Tibial artery (tissue), 4 donors: ENCODE results near the gene COX7A1.
A peak's percentile ranks its signal among the peaks of the same experiment; 100 is the strongest.
"Not testable (repeated sequence)": the region's sequence is repeated elsewhere in the genome, so short reads cannot be mapped to it uniquely, and the experiment has no call there.

Experiments
- DNase-seq, 2 donors: peaks; one replicate each; pipeline ENCODE4 v3.0.0-alpha.2; 2019
- H3K27ac ChIP-seq, 2 donors: fragments of 200-600 bp; sonication (generic) in 1 of 2; 1 replicate in 1 of 2; 2 replicates in 1 of 2; pipeline ENCODE4 v1.5.1; 2018 to 2019; ENCODE audit warnings: mild to moderate bottlenecking in 1 of 2
- H3K27me3 ChIP-seq, 2 donors: fragments of 200-600 bp; sonication (generic) in 1 of 2; one replicate each; pipeline versions ENCODE4 v1.5.1 to v1.6.0; 2016 to 2019
- H3K36me3 ChIP-seq, 3 donors: fragments of 200-600 bp; sonication (generic) in 2 of 3; one replicate each; pipeline ENCODE4 v1.5.1; 2016 to 2019; ENCODE audit warnings: mild to moderate bottlenecking in 2 of 3
- H3K4me1 ChIP-seq, 4 donors: fragments of 200-600 bp; sonication (generic) in 2 of 4; 1 replicate in 3 of 4; 2 replicates in 1 of 4; pipeline ENCODE4 v1.5.1; 2016 to 2019
- H3K4me3 ChIP-seq, 2 donors: fragments of 200-600 bp; sonication (generic) in 1 of 2; 1 replicate in 1 of 2; 2 replicates in 1 of 2; pipeline ENCODE4 v1.5.1; 2018 to 2019; ENCODE audit warnings: mild to moderate bottlenecking in 2 of 2
- H3K9me3 ChIP-seq, 3 donors: fragments of 200-600 bp; sonication (generic) in 1 of 3; one replicate each; pipeline ENCODE4 v1.5.1; 2016 to 2019
- CTCF ChIP-seq, 2 experiments: fragments of 200-600 bp in 1 of 2; fragments of 450-650 bp in 1 of 2; IDR thresholded peaks; one replicate each; pipeline ENCODE4 v1.5.1; 2017 to 2019; ENCODE audit warnings: antibody characterized with exemption in 2 of 2, mild to moderate bottlenecking in 1 of 2, moderate library complexity in 1 of 2
- intact Hi-C: fragments of 100-400 bp; cut with DNase I; formaldehyde crosslinking; loops from one replicate; pipeline ENCODE4 v1.15.0; 2023; ENCODE audit warnings: low total_unique reads

The COX7A1 gene

GRCh38 chr19:36140304-36141038 is 11.8 kb downstream of the COX7A1 start:
- Histone ChIP-seq H3K9me3 (no peaks in the 10 kb centered on the region), H3K4me3 (peak overlapping the region; percentile 94 to 95), H3K27ac (peak overlapping the region; percentile 99 to 100), H3K36me3 (peaks cover 28 to 37% (median 34%) of the 10 kb centered on the region in 3 donors), H3K4me1 (peaks cover 0 to 35% (median 30%) of the 10 kb centered on the region in 4 donors), H3K27me3 (no peaks in the 10 kb centered on the region)
- intact Hi-C loops, result no loop called here
- no peak for TF ChIP-seq CTCF (IDR thresholded peaks at IDR 0.05)
- DNase-seq, result peak; percentile 41 to 76

DNA sequence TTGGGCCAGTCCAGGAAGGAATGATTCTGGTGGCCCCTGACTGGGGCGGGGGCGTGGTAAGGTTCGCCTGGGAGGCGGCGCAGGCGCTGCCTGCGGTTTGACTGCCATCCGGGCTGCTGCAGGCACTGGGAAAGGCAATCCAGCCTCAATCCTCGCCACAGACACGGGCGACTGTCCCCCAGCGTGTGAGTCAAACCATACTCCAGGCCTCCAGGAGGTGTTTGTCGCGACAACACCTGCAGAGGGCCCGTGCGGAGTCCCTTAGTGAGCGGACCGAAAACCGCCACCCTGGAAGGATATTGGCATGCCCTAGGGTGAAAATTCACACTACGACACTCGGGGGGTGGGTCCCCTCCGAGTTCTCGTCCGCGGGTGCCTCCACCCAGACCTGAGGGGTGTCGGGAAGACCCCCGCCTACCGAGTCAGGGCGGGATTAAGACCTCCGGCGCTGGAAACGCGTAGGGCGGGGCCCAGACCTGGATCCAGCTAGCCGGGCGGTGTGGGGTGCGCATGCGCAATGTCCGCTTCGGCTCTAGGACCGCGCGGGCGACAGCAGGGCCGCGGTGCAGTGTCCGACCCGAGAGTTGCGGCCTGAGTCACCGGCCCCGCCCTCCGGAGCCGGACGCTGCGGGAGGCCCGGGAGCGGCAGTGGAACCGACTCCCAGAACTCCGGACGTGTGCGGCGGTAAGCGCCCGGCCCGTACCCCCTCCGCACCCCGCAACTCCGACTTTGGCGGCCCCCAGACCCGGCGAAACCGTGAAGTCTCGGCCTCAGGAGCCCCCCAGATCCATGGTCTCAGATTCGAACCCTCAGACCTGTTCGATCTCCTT is 12.6 kb downstream of the COX7A1 start, which contains the start of gene CAPNS1:
Gene CAPNS1 (plus strand): TSS at position 594 of the 831 bp plus-strand sequence. CDS start 946 bp downstream, outside the sequence.
- peak; percentile 96 to 99 for DNase-seq
- Histone ChIP-seq H3K4me1 (peaks cover 0 to 35% (median 30%) of the 10 kb centered on the region in 4 donors), H3K9me3 (no peaks in the 10 kb centered on the region), H3K4me3 (peak within 1 kb of the TSS; percentile 94 to 95), H3K27ac (peak within 1 kb of the TSS; percentile 99 to 100), H3K27me3 (no peaks in the 10 kb centered on the region), H3K36me3 (peaks cover 22 to 29% (median 27%) of the 10 kb centered on the region in 3 donors)
- intact Hi-C loops, result no loop called here
- peak in 1 of 2 experiments; percentile 23 for TF ChIP-seq CTCF (IDR thresholded peaks at IDR 0.05)

DNA sequence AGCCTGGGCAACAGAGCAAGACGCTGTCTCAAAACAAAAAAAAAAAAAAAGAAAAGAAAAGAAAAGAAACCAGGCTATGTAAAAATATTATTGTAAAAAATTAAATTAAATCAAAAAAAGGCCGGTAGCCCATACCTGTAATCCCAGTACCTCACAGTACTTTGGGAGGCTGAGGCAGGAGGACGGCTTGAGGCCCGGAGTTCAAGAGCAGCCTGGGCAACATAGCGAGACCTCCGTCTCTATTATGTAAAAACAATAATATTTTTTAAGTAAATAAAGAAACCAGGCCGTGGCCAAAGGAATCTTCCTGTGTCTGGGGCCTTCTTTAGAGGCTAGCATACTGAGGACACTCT is 13.2 kb downstream of the COX7A1 start:
- Histone ChIP-seq H3K27ac (peak overlapping the region; percentile 99 to 100), H3K36me3 (peaks cover 18 to 23% (median 22%) of the 10 kb centered on the region in 3 donors), H3K9me3 (no peaks in the 10 kb centered on the region), H3K27me3 (no peaks in the 10 kb centered on the region), H3K4me1 (peaks cover 0 to 35% (median 30%) of the 10 kb centered on the region in 4 donors), H3K4me3 (peak overlapping the region; percentile 94 to 95)
- DNase-seq, result no peak
- intact Hi-C loops, result no loop called here
- TF ChIP-seq CTCF (IDR thresholded peaks at IDR 0.05), result no peak

- H3K27ac ChIP-seq, result peak overlapping the region; percentile 75 to 79
- no peaks in the 10 kb centered on the region for H3K27me3 ChIP-seq
- TF ChIP-seq CTCF (IDR thresholded peaks at IDR 0.05), result no peak
- peaks cover 0 to 35% (median 31%) of the 10 kb centered on the region in 4 donors for H3K4me1 ChIP-seq
- peaks cover under 1 to 3% (median 3%) of the 10 kb centered on the region in 3 donors for H3K36me3 ChIP-seq
- peak overlapping the region; percentile 6 to 11 for H3K4me3 ChIP-seq
- intact Hi-C loops, result no loop called here
- no peaks in the 10 kb centered on the region for H3K9me3 ChIP-seq
- peak; percentile 47 to 90 for DNase-seq
Observed at GRCh38 chr19:36136964-36137686, 15.1 kb downstream of the COX7A1 start.

- H3K4me3 ChIP-seq, result not testable (repeated sequence)
- peak overlapping the region; percentile 37 to 79 for H3K27ac ChIP-seq
Observed at GRCh38 chr19:36134867-36135266, 17.4 kb downstream of the COX7A1 start.

GRCh38 chr19:36131221-36131620 is 21.0 kb downstream of the COX7A1 start:
- DNase-seq, H3K36me3 ChIP-seq, intact Hi-C loops, H3K9me3 ChIP-seq, H3K27me3 ChIP-seq, H3K4me3 ChIP-seq, H3K27ac ChIP-seq: not testable (repeated sequence)
- H3K4me1 ChIP-seq, result peaks cover 0 to 24% (median 15%) of the 10 kb centered on the region in 4 donors

More at GRCh38 chr19:36134867-36135266, 17.4 kb downstream of the COX7A1 start:
- H3K9me3 ChIP-seq, H3K27me3 ChIP-seq, intact Hi-C loops, H3K36me3 ChIP-seq, DNase-seq: not testable (repeated sequence)
- H3K4me1 ChIP-seq, result peaks cover 0 to 30% (median 23%) of the 10 kb centered on the region in 4 donors
